ENCODE measurements around the gene RGS7BP.

DNA sequence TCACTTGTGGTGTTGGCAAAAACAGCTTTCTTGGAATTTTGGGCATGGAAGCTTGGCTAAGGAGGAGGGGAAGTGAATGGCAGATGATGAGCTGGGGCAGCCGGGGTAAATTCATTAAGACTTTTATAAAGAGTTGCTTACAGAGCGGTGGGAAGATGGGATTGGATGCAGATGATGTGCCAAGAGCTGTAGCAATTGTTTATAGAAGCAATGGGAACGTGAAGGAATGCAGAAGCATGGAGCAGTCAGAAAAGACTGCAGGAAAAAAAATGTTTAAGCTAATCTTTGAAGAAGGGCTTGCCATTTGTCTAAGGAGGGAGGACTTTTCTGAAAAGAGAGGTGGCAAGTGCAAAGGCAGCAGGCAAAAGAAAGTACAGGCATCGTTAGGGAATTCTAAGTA, 97.9 kb downstream of the RGS7BP start:
- TF ChIP-seq, protein P1, sequence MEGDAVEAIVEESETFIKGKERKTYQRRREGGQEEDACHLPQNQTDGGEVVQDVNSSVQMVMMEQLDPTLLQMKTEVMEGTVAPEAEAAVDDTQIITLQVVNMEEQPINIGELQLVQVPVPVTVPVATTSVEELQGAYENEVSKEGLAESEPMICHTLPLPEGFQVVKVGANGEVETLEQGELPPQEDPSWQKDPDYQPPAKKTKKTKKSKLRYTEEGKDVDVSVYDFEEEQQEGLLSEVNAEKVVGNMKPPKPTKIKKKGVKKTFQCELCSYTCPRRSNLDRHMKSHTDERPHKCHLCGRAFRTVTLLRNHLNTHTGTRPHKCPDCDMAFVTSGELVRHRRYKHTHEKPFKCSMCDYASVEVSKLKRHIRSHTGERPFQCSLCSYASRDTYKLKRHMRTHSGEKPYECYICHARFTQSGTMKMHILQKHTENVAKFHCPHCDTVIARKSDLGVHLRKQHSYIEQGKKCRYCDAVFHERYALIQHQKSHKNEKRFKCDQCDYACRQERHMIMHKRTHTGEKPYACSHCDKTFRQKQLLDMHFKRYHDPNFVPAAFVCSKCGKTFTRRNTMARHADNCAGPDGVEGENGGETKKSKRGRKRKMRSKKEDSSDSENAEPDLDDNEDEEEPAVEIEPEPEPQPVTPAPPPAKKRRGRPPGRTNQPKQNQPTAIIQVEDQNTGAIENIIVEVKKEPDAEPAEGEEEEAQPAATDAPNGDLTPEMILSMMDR (conservative IDR thresholded peaks at IDR 0.05): no peak
- no peak for TF ChIP-seq EZH2 (IDR thresholded peaks at IDR 0.05; ENCODE audit: low read depth)
